Sigmoid colon (tissue), 7 donors: ENCODE results near the gene SERPINA6. TPM values are rescaled to one million over a fixed set of nuclear protein-coding genes. Genes with fewer than 3 reads are reported as not detected.

ENCODE experiments used
- DNase-seq: peaks from one replicate; pipeline ENCODE4 v3.0.0-alpha.2; 2019
- H3K27ac ChIP-seq, 4 donors: fragments of 200-600 bp; sonication (generic); one replicate each; pipeline ENCODE4 v1.5.1; 2016 to 2019; ENCODE audit warnings: mild to moderate bottlenecking in 1 of 4
- H3K27me3 ChIP-seq, 3 donors: fragments of 200-600 bp; sonication (generic); one replicate each; pipeline ENCODE4 v1.5.1; 2019; ENCODE audit warnings: mild to moderate bottlenecking in 1 of 3
- H3K36me3 ChIP-seq, 4 donors: fragments of 200-600 bp; sonication (generic); one replicate each; pipeline ENCODE4 v1.5.1; 2016 to 2019
- H3K4me1 ChIP-seq, 4 donors: fragments of 200-600 bp; sonication (generic); one replicate each; pipeline ENCODE4 v1.5.1; 2017 to 2019
- H3K4me3 ChIP-seq, 4 donors: fragments of 200-600 bp; sonication (generic); one replicate each; pipeline ENCODE4 v1.5.1; 2017 to 2019; ENCODE audit warnings: mild to moderate bottlenecking in 2 of 4, moderate library complexity in 1 of 4
- H3K9me3 ChIP-seq, 4 donors: fragments of 200-600 bp in 3 of 4; sonication (generic) in 3 of 4; one replicate each; pipeline versions ENCODE4 v1.5.1 to v1.6.1; 2013 to 2019
- CTCF ChIP-seq, 4 experiments: fragments of 450-650 bp in 3 of 4; fragments of 200-600 bp in 1 of 4; IDR thresholded peaks; one replicate each; pipeline ENCODE4 v1.5.1; 2016 to 2019; ENCODE audit warnings: antibody characterized with exemption in 4 of 4, mild to moderate bottlenecking in 3 of 4, moderate library complexity in 2 of 4
- EP300 ChIP-seq, 4 donors: sonication (generic); formaldehyde crosslinking; IDR thresholded peaks; one replicate each; pipeline ENCODE4 v1.6.1; 2017; ENCODE audit warnings: antibody characterized with exemption in 4 of 4
- POLR2A ChIP-seq, 2 donors: fragments of 450-650 bp; IDR thresholded peaks; one replicate each; pipeline ENCODE4 v1.6.1; 2016; ENCODE audit warnings: antibody characterized with exemption in 2 of 2, mild to moderate bottlenecking in 2 of 2, moderate library complexity in 2 of 2
- POLR2AphosphoS5 ChIP-seq, 4 donors: sonication (generic); formaldehyde crosslinking; IDR thresholded peaks; one replicate each; pipeline ENCODE4 v1.6.1; 2017; ENCODE audit warnings: antibody characterized with exemption in 4 of 4
- WGBS, 2 donors: extraction: QIAGEN DNeasy Blood & Tissue Kit; methylation state at CpG; one replicate each; pipeline ENCODE4 v1.1.7; 2013; 5-methylcytosine and 5-hydroxymethylcytosine counted together
- intact Hi-C: fragments of 100-400 bp; cut with DNase I; formaldehyde crosslinking; loops from one replicate; pipeline ENCODE4 v1.15.1; 2023
- polyA plus RNA-seq, 3 donors: library from polyadenylated mRNA; stranded (reverse); fragments of 200-250 nt; gene quantifications; one replicate each; pipeline ENCODE4 v1.2.3, GENCODE V29; 2013
- total RNA-seq, 4 donors: library from RNA; depleted of rRNA; stranded (reverse); fragments of >200 nt; gene quantifications; one replicate each; pipeline ENCODE4 v1.1.0, GENCODE V29; 2016
- donor health status: healthy with polysubstance abuse.
- donor health status: Bipolar disorder and iron deficiency.
- donor health status: healthy.

SERPINA6 gene
- total and polyA plus RNA-seq, 7 donors: 2.0 TPM; not detected in 6

- no peak overlapping the region for H3K27ac ChIP-seq
- H3K27me3 ChIP-seq: no peaks in the 10 kb centered on the region
- DNase-seq: no peak
- H3K4me1 ChIP-seq: no peaks in the 10 kb centered on the region
- H3K9me3 ChIP-seq: no peaks in the 10 kb centered on the region
- TF ChIP-seq CTCF (IDR thresholded peaks at IDR 0.05) (no peak), EP300 (IDR thresholded peaks at IDR 0.05) (no peak), POLR2A (IDR thresholded peaks at IDR 0.05) (no peak), POLR2AphosphoS5 (IDR thresholded peaks at IDR 0.05) (no peak)
- intact Hi-C loops: no loop called here
- no peak overlapping the region for H3K4me3 ChIP-seq
- WGBS, 2 donors: 22 to 67% methylated on average over 3 of the region's 3 CpGs
- H3K36me3 ChIP-seq: no peaks in the 10 kb centered on the region
Measured at GRCh38 chr14:94293578-94293924, 29.6 kb downstream of the SERPINA6 start.

GRCh38 chr14:94292872-94293577 lies 30.1 kb downstream of the SERPINA6 start, which contains the start of gene SERPINA10:
SERPINA10 (minus strand) TSS chr14:94293268; CDS start chr14:94290593, 2,675 bp downstream.
- intact Hi-C loops: no loop called here
- H3K27ac ChIP-seq: no peak within 1 kb of the TSS
- no peaks in the 10 kb centered on the region for H3K27me3 ChIP-seq
- H3K36me3 ChIP-seq: no peaks in the 10 kb centered on the region
- WGBS, 2 donors: 30 to 64% methylated on average over 10 of the region's 10 CpGs
- no peaks in the 10 kb centered on the region for H3K4me1 ChIP-seq
- no peak within 1 kb of the TSS for H3K4me3 ChIP-seq
- DNase-seq: no peak
- H3K9me3 ChIP-seq: no peaks in the 10 kb centered on the region
- TF ChIP-seq CTCF (IDR thresholded peaks at IDR 0.05): no peak
- TF ChIP-seq EP300 (IDR thresholded peaks at IDR 0.05): no peak
- TF ChIP-seq POLR2AphosphoS5 (IDR thresholded peaks at IDR 0.05): no peak
- TF ChIP-seq POLR2A (IDR thresholded peaks at IDR 0.05): no peak

GRCh38 chr14:94292526-94292871 lies 30.6 kb downstream of the SERPINA6 start:
- TF ChIP-seq EP300 (IDR thresholded peaks at IDR 0.05): no peak
- no peak for TF ChIP-seq POLR2A (IDR thresholded peaks at IDR 0.05)
- no peak for TF ChIP-seq CTCF (IDR thresholded peaks at IDR 0.05)
- TF ChIP-seq POLR2AphosphoS5 (IDR thresholded peaks at IDR 0.05): no peak
- Histone ChIP-seq H3K36me3 (no peaks in the 10 kb centered on the region), H3K27me3 (no peaks in the 10 kb centered on the region), H3K9me3 (no peaks in the 10 kb centered on the region), H3K4me1 (no peaks in the 10 kb centered on the region), H3K4me3 (no peak overlapping the region), H3K27ac (no peak overlapping the region)
- intact Hi-C loops: no loop called here
- WGBS, 2 donors: 88% methylated on average over 3 of the region's 3 CpGs
- no peak for DNase-seq

GRCh38 chr14:94291906-94292525 lies 31.1 kb downstream of the SERPINA6 start:
- intact Hi-C loops: no loop called here
- no peak for DNase-seq
- WGBS, 2 donors: 86% methylated on average over 15 of the region's 15 CpGs
- Histone ChIP-seq H3K27ac (no peak overlapping the region), H3K36me3 (no peaks in the 10 kb centered on the region), H3K4me3 (no peak overlapping the region), H3K4me1 (no peaks in the 10 kb centered on the region), H3K9me3 (no peaks in the 10 kb centered on the region), H3K27me3 (no peaks in the 10 kb centered on the region)
- TF ChIP-seq EP300 (IDR thresholded peaks at IDR 0.05) (no peak), POLR2AphosphoS5 (IDR thresholded peaks at IDR 0.05) (no peak), CTCF (IDR thresholded peaks at IDR 0.05) (no peak), POLR2A (IDR thresholded peaks at IDR 0.05) (no peak)
